Effector memory CD8-positive, alpha-beta T cell (primary cell): ENCODE measurements around the gene PTPRU.
A peak's percentile ranks its signal among the peaks of the same experiment; 100 is the strongest.
"Not testable (repeated sequence)": the region's sequence is repeated elsewhere in the genome, so short reads cannot be mapped to it uniquely, and the experiment has no call there.

ENCODE experiments used
- ATAC-seq: fragments of 150-1000 bp; cut with Tn5 transposase; replicated peaks from 2 replicates; pipeline ENCODE4 v1.10.0; 2021; ENCODE audit warnings: mild to moderate bottlenecking, moderate library complexity
- DNase-seq, 3 experiments: peaks; one replicate each; pipeline ENCODE4 v3.0.0; 2021
- H3K27ac Mint-ChIP-seq, 2 donors: one replicate each; pipeline ENCODE4 v1.8.0; 2022; ENCODE audit warnings: mild to moderate bottlenecking in 2 of 2, mixed read lengths in 2 of 2, moderate library complexity in 2 of 2
- H3K27me3 Mint-ChIP-seq, 2 donors: one replicate each; pipeline ENCODE4 v1.8.0; 2022; ENCODE audit warnings: mixed read lengths in 2 of 2
- H3K36me3 Mint-ChIP-seq: one replicate; pipeline ENCODE4 v1.8.0; 2022; ENCODE audit warnings: mild to moderate bottlenecking, moderate library complexity, mixed read lengths; ENCODE audit not compliant: insufficient read depth
- H3K4me1 Mint-ChIP-seq, 2 donors: one replicate each; pipeline ENCODE4 v1.8.0; 2022; ENCODE audit warnings: low read depth in 2 of 2, mixed read lengths in 2 of 2
- H3K4me3 Mint-ChIP-seq, 2 donors: one replicate each; pipeline ENCODE4 v1.8.0; 2022; ENCODE audit warnings: mild to moderate bottlenecking in 2 of 2, mixed read lengths in 2 of 2, moderate library complexity in 2 of 2
- H3K9me3 Mint-ChIP-seq, 2 donors: one replicate each; pipeline ENCODE4 v1.8.0; 2022; ENCODE audit warnings: mixed read lengths in 2 of 2

The PTPRU gene

DNA sequence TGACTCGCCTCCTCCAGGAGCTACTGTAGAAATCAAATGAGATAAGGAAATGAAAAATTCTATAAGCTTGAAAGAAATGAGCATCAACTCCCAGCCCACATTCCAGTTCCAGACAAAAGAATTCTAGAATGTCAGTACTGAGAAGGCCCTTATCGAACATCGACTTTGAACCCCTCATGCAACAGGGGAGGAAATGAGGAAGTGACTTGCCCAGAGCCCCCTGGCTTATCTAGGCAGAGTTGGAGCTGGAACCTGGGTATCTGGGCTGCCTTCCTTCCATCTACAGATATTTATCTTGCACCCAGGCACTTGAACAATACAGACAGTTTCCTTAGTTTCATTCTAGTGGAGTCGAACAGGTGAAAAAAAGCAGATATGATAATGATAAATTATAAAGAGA, 27.9 kb upstream of the PTPRU start:
- Mint-ChIP-seq H3K4me1 (no peaks in the 10 kb centered on the region), H3K27me3 (no peaks in the 10 kb centered on the region), H3K27ac (peak overlapping the region in 1 of 2 donors; percentile 49), H3K36me3 (peaks cover 8% of the 10 kb centered on the region), H3K4me3 (no peak overlapping the region), H3K9me3 (no peaks in the 10 kb centered on the region)
- no peak for ATAC-seq
- no peak for DNase-seq

DNA sequence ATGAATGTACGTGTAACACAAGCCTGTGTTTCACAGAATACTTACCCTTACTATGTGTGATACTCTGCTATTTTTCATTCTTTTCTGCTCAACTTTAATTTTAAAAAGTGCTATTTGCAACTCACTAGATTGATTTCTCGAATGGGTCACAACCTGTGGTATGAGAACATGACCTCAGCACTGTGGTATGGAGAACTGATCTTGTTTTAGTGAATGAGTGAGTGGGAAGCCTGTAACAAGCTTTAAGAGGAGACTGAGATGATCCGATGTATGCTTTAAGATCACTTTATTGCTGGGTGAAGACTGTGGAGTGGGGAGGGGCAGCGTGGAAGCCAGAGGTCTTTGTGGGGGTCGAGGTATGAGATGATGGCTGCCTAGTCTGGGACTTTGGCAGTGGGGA, 27.1 kb upstream of the PTPRU start:
- Mint-ChIP-seq H3K9me3 (no peaks in the 10 kb centered on the region), H3K27ac (no peak overlapping the region), H3K4me1 (no peaks in the 10 kb centered on the region), H3K4me3 (no peak overlapping the region), H3K36me3 (peaks cover 12% of the 10 kb centered on the region), H3K27me3 (no peaks in the 10 kb centered on the region)
- ATAC-seq (no peak), DNase-seq (no peak)

DNA sequence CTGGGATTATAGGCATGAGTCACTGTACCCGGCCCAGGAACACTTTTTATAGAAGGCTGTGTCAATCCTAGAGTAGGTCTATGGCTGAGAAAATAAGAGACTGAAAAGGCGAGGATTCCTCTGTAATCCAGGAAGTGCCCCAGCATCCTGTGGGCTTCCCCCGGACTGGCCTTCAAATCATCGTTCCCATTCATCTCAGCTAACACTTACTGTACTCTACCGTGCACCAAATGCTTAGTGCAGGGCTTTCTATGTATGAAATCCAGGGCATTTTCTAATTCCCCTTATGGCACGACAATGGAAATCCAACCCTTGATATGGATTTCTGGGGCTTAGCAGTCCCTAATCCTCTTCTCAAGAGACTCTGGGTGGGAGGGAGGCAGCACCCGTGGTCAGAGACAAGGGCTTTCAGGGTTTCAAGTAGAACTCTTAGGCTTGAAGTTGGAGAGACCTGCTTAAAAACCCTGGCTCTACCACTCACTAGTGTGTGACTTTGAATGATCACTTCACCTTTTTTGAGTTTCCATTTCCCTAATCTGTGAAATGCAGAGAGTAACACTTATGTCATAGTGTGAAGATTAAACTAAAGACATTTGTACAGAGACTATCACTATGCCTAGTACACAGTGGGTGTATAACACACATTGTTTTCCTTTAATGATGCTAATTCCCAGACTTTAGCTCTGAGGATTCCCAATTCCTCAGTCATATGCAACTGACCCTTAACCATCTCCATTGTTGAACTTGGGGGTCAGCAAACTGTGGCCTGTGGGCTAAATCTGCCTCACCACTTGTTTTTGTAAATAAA, 25.8 kb upstream of the PTPRU start:
- H3K9me3 Mint-ChIP-seq: no peaks in the 10 kb centered on the region
- peaks cover 12% of the 10 kb centered on the region for H3K36me3 Mint-ChIP-seq
- no peak for DNase-seq
- peak overlapping the region in 1 of 2 donors; percentile 6 for H3K27ac Mint-ChIP-seq
- no peak for ATAC-seq
- no peaks in the 10 kb centered on the region for H3K27me3 Mint-ChIP-seq
- H3K4me1 Mint-ChIP-seq: no peaks in the 10 kb centered on the region
- no peak overlapping the region for H3K4me3 Mint-ChIP-seq

DNA sequence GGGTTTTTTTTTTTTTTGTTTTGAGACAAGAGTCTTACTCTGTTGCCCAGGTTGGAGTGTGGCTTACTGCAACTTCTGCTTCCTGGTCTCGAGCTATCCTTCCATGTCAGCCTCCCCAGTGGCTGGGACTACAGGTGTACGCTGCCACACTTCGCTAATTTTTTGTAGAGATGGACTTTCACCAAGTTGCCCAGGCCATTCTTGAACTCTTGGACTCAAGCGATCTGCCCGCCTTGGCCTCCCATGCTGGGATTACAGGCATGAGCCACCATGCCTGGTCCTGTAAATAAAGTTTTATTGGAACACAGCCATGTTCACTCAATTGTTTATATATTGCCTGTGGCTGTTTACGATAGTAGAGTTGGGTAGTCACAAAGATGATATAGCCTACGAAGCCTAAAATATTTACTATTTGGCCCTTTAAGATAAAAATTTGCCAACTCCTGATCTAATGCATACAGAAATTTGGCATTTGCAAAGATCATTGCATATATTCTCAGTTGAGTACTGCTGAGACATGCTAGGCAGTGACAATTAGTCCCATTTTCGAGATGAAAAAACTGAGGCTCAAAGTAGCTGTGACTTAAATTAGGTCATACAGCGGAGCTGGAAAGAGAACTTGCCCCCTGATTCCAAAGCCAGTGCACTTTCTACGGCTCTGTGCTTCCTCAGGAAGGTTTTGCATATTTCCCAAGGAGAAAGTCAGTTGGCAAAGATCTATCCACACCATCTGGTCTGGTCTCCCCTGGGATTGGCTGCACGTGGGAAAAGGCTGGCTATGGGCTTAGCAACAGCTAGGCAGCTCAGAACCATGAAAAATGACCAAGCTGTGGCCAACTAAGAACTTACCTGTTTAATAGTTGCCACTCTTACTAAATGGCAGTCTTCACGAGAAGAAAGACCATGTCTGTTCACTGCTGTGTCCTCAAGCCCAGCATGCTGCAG, 25.0 kb upstream of the PTPRU start:
- Mint-ChIP-seq H3K4me1 (no peaks in the 10 kb centered on the region), H3K36me3 (peaks cover 12% of the 10 kb centered on the region), H3K9me3 (no peaks in the 10 kb centered on the region), H3K4me3 (no peak overlapping the region), H3K27ac (no peak overlapping the region), H3K27me3 (no peaks in the 10 kb centered on the region)
- DNase-seq (no peak), ATAC-seq (no peak)

DNA sequence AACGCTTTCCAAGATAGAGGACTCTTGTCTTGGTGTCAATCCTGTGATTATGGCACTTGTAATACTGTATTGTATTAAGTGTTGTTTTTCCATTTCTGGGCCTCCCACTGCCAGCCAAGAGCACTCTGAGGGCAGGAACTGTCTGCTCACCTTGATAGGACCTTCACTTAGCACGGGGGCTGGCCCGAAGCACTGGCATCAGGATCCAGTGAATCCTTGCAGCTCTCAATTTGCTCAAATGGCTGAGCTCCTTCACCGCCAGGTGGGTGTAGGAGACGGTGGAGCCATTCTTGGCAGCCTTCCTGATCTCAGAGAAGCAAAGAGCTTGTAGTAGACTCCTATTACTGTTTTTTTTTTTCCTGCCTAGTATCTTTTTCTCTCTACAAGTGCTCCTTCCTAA, 23.3 kb upstream of the PTPRU start:
- Mint-ChIP-seq H3K27me3 (no peaks in the 10 kb centered on the region), H3K4me3 (no peak overlapping the region), H3K36me3 (peaks cover 21% of the 10 kb centered on the region), H3K27ac (no peak overlapping the region), H3K9me3 (no peaks in the 10 kb centered on the region), H3K4me1 (no peaks in the 10 kb centered on the region)
- ATAC-seq (no peak), DNase-seq (no peak)

DNA sequence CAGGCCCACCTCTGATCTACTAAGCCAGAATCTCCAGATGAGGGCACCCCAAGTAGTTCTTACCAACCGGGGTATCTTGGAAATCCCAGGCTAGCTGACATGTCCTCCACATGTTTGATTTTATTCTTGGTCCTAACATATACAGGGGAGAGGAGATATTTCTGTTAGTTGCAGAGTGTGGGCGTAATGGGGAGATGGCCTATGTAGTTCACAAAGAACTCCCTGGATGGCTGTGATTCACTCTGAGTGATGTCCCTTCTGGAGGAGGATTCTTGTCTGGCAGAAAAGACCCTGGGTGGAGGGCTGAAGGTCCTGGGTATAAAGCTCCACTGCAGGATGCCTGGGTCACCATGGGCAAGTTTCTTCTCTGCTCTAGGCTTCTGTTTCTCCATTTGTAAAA, 18.7 kb upstream of the PTPRU start:
- no peaks in the 10 kb centered on the region for H3K4me1 Mint-ChIP-seq
- DNase-seq: no peak
- H3K27me3 Mint-ChIP-seq: no peaks in the 10 kb centered on the region
- H3K4me3 Mint-ChIP-seq: no peak overlapping the region
- no peak overlapping the region for H3K27ac Mint-ChIP-seq
- peaks cover 23% of the 10 kb centered on the region for H3K36me3 Mint-ChIP-seq
- ATAC-seq: no peak
- H3K9me3 Mint-ChIP-seq: no peaks in the 10 kb centered on the region

DNA sequence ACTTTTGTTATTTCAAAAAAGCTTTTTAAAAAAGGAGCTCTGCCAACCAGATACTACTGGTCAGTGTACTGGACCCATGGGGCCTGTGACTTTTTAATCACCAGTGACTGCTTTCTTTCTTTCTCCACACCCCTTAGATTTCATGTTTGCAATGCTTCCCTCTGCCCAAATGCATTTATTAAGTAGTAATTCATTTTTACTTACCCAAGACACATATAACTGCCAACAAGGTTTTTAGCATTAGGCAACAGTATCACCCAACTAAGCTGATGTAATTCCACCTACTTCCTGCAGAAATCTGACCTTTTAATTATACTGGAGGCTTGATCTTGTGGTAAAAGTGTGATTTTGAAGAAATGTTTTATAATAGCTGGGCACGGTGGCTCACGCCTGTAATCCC, 18.1 kb upstream of the PTPRU start:
- Mint-ChIP-seq H3K9me3 (no peaks in the 10 kb centered on the region), H3K27ac (no peak overlapping the region), H3K27me3 (no peaks in the 10 kb centered on the region), H3K4me1 (peaks cover 0 to 2% of the 10 kb centered on the region in 2 donors), H3K4me3 (no peak overlapping the region), H3K36me3 (peaks cover 18% of the 10 kb centered on the region)
- ATAC-seq (no peak), DNase-seq (no peak)

DNA sequence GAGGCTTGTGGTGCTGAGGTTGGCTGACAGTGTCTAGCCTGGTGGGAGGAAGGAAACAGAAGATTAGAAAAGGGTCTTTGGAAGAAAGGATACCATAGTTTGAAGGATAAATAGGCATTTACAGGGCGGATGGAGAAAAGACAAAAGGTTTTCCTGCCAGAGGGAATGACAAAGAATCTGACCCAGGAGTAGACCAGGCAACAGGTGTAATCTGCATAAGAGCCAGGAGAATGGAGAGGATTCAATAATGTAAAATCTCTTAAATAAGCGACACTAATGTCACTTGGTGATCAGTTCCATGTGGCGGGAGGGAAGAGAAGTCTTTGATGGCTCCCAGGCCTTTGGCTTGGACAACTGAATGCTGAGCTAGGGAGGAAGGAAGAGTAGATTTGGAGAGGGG, 15.0 kb upstream of the PTPRU start:
- H3K27ac Mint-ChIP-seq: no peak overlapping the region
- no peaks in the 10 kb centered on the region for H3K9me3 Mint-ChIP-seq
- peaks cover 2 to 4% of the 10 kb centered on the region in 2 donors for H3K4me1 Mint-ChIP-seq
- no peaks in the 10 kb centered on the region for H3K27me3 Mint-ChIP-seq
- DNase-seq (no peak), ATAC-seq (no peak)
- peaks cover 11% of the 10 kb centered on the region for H3K36me3 Mint-ChIP-seq
- H3K4me3 Mint-ChIP-seq: no peak overlapping the region

DNA sequence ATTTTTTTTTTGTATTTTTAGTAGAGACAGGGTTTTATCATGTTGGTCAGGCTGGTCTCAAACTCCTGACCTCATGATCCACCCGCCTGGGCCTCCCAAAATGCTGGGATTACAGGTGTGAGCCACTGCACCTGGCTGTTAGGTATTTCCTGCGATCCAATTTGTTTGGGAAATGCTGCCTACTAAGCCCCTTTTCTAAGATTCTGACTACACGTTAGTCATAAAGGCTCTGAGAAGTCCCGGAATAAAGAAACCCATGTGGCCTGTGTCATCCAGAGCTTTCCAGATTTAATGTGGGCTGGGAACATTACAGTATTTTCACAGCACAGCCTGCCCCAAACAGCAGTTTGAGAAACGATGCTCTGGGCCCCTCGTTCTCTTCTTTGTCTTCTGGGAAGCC, 14.1 kb upstream of the PTPRU start:
- not testable (repeated sequence) for H3K9me3 Mint-ChIP-seq, H3K4me3 Mint-ChIP-seq, ATAC-seq, H3K27me3 Mint-ChIP-seq, H3K36me3 Mint-ChIP-seq, DNase-seq, H3K4me1 Mint-ChIP-seq
- H3K27ac Mint-ChIP-seq: peak overlapping the region in 1 of 2 donors; percentile 39

DNA sequence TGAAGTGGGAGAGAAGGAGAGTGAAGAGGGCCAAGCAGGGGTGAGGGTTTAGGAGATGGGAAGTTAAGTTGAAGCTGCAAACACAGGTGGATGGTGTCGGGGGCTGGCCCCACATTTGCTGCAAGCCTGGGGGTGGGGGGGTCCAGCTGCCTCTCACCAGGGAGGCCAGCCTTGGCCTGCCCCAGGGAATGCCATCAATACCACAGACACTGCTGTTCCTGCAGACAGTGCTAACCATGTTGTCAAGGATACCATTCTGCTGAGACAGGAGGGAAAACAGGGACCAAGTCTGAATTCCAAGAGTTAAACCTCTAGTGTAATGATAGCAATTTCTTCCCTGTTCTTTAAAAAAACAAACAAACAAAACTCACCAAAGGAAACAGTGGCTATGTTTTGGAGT, 13.6 kb upstream of the PTPRU start:
- H3K4me3 Mint-ChIP-seq: no peak overlapping the region
- peaks cover 3% of the 10 kb centered on the region for H3K36me3 Mint-ChIP-seq
- peaks cover 2 to 4% of the 10 kb centered on the region in 2 donors for H3K4me1 Mint-ChIP-seq
- DNase-seq (no peak), ATAC-seq (no peak)
- no peaks in the 10 kb centered on the region for H3K27me3 Mint-ChIP-seq
- no peaks in the 10 kb centered on the region for H3K9me3 Mint-ChIP-seq
- peak overlapping the region in 1 of 2 donors; percentile 39 for H3K27ac Mint-ChIP-seq

DNA sequence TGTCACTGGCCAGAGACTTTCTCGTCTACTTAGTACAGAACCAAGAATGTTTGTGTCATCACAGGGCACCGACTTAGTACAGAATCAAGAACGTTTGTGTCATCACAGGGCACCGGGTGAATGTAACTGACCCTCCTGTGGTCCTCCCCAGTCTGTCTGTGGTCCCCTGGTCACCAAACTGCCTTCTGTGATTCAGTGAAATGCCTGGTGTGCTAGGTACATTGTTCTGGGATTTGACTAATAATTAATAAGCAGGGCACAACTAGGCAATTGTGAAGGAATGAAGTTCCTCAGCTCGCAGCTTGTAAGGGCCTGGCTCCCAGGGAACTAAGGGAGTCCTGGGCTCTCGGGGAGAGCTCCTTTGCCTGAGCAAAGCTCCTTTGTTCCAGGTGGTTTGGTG, 12.8 kb upstream of the PTPRU start:
- Mint-ChIP-seq H3K4me3 (no peak overlapping the region), H3K27ac (peak overlapping the region in 1 of 2 donors; percentile 39), H3K4me1 (peaks cover 2 to 4% of the 10 kb centered on the region in 2 donors), H3K9me3 (no peaks in the 10 kb centered on the region), H3K36me3 (peaks cover 3% of the 10 kb centered on the region), H3K27me3 (no peaks in the 10 kb centered on the region)
- DNase-seq (no peak), ATAC-seq (no peak)

DNA sequence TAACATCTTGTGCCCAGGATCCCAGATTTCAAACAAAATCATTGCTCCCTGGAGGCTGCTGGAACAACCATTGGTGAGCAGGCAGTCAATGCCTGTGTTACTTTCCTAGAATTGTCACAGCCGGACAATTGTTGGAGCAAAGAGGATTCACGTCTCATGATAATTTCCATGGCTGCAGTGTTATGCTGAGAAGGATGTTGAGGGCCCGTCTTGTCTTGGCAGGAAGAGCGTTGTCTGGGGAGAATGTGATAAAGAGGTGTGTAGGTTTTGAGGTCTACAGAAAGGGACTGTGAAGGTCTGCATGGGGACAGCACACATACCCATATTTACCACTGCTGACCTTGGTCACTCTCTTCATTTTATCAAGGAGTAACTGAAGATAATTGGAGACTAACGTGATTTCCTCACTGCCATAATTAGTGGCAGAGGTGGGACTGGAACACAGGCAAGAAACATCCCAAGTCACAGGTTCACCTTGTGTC, 11.9 kb upstream of the PTPRU start:
- ATAC-seq (no peak), DNase-seq (no peak)
- no peak overlapping the region for H3K4me3 Mint-ChIP-seq
- H3K9me3 Mint-ChIP-seq: no peaks in the 10 kb centered on the region
- peaks cover 3% of the 10 kb centered on the region for H3K36me3 Mint-ChIP-seq
- peaks cover 2 to 4% of the 10 kb centered on the region in 2 donors for H3K4me1 Mint-ChIP-seq
- no peaks in the 10 kb centered on the region for H3K27me3 Mint-ChIP-seq
- no peak overlapping the region for H3K27ac Mint-ChIP-seq

DNA sequence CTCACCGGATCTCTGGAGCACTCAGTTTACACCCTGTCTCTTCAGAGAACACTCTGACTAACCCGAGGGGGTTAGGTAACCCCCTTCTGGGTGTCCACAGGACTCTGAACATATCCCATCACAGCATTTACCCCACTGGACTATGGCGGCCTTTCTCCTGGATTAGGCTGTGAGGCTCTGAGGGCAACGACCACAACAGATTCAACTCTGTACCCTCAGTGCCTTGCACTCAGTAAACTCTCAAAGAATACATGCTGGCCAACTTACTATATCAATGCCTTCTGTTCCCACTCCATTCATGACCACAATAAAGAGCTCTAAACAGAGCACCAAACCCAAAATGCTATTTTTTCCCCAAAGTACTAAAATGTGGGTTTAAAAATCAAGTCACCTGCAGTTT, 11.0 kb upstream of the PTPRU start:
- no peak overlapping the region for H3K4me3 Mint-ChIP-seq

More for the DNA sequence above, 11.0 kb upstream of the PTPRU start:
- DNase-seq: no peak
- Mint-ChIP-seq H3K4me1 (peaks cover 6 to 11% of the 10 kb centered on the region in 2 donors), H3K36me3 (peaks cover 3% of the 10 kb centered on the region), H3K27ac (no peak overlapping the region), H3K27me3 (no peaks in the 10 kb centered on the region), H3K9me3 (no peaks in the 10 kb centered on the region)
- no peak for ATAC-seq
